Duodenal mucosa (tissue), 2 donors: ENCODE results near the gene BAIAP3.

ENCODE experiments used
- H3K27ac ChIP-seq: one replicate; pipeline ENCODE4 v1.7.0; 2013; ENCODE audit warnings: low read depth, low read length
- H3K27me3 ChIP-seq, 2 donors: one replicate each; pipeline ENCODE4 v1.7.0; 2013; ENCODE audit warnings: low read length in 2 of 2, control low read depth in 1 of 2; ENCODE audit not compliant: insufficient read depth in 2 of 2, control insufficient read depth in 1 of 2
- H3K36me3 ChIP-seq, 2 donors: one replicate each; pipeline ENCODE4 v1.7.0; 2013; ENCODE audit warnings: low read length in 2 of 2, control low read depth in 1 of 2; ENCODE audit not compliant: insufficient read depth in 2 of 2, control insufficient read depth in 1 of 2
- H3K4me1 ChIP-seq, 2 donors: one replicate each; pipeline ENCODE4 v1.7.0; 2013; ENCODE audit warnings: low read length in 2 of 2, control low read depth in 1 of 2; ENCODE audit not compliant: insufficient read depth in 2 of 2, control insufficient read depth in 1 of 2
- H3K4me3 ChIP-seq, 2 donors: one replicate each; pipeline ENCODE4 v1.7.0; 2013; ENCODE audit warnings: low read length in 2 of 2, low read depth in 1 of 2
- H3K9ac ChIP-seq, 2 donors: one replicate each; pipeline ENCODE4 v1.7.0; 2013; ENCODE audit warnings: low read length in 2 of 2, low read depth in 1 of 2
- H3K9me3 ChIP-seq, 2 donors: one replicate each; pipeline ENCODE4 v1.7.0; 2013; ENCODE audit warnings: low read length in 2 of 2, control low read depth in 1 of 2; ENCODE audit not compliant: control insufficient read depth in 1 of 2

Gene BAIAP3

GRCh38 chr16:1351582-1352362, 18.3 kb downstream of the BAIAP3 start, which contains the start of the genes GNPTG and TSR3:
Gene GNPTG, plus strand, starts transcription at chr16:1351931. Its CDS starts 35 bp downstream, at chr16:1351966.
Gene TSR3, minus strand, starts transcription at chr16:1351878. Its CDS starts 74 bp downstream, at chr16:1351804.
- H3K27me3 ChIP-seq = no peaks in the 10 kb centered on the region
- no peak within 1 kb of the TSS for H3K27ac ChIP-seq
- H3K4me1 ChIP-seq = peaks cover 16 to 32% of the 10 kb centered on the region in 2 donors

GRCh38 chr16:1354815-1355540, 21.5 kb downstream of the BAIAP3 start:
- Histone ChIP-seq H3K27me3 (no peaks in the 10 kb centered on the region), H3K36me3 (peaks cover 0 to 10% of the 10 kb centered on the region in 2 donors), H3K4me3 (no peak overlapping the region), H3K9ac (no peak overlapping the region), H3K9me3 (no peaks in the 10 kb centered on the region), H3K27ac (no peak overlapping the region), H3K4me1 (peaks cover 16 to 32% of the 10 kb centered on the region in 2 donors)

More at GRCh38 chr16:1351582-1352362, 18.3 kb downstream of the BAIAP3 start, which contains the start of the genes GNPTG and TSR3:
- H3K9ac ChIP-seq = peak within 1 kb of the TSS; percentile 73 to 88
- H3K9me3 ChIP-seq = no peaks in the 10 kb centered on the region
- H3K36me3 ChIP-seq = peaks cover 0 to 26% of the 10 kb centered on the region in 2 donors
- peak within 1 kb of the TSS; percentile 90 to 93 for H3K4me3 ChIP-seq

GRCh38 chr16:1355591-1355990, 22.1 kb downstream of the BAIAP3 start:
- H3K4me1 ChIP-seq = peaks cover 12 to 27% of the 10 kb centered on the region in 2 donors
- H3K4me3 ChIP-seq = no peak overlapping the region
- H3K9ac ChIP-seq = no peak overlapping the region
- H3K9me3 ChIP-seq = no peaks in the 10 kb centered on the region
- peaks cover 0 to 11% of the 10 kb centered on the region in 2 donors for H3K36me3 ChIP-seq
- no peaks in the 10 kb centered on the region for H3K27me3 ChIP-seq
- no peak overlapping the region for H3K27ac ChIP-seq

- peaks cover 6 to 20% of the 10 kb centered on the region in 2 donors for H3K4me1 ChIP-seq
- no peaks in the 10 kb centered on the region for H3K9me3 ChIP-seq
- no peaks in the 10 kb centered on the region for H3K27me3 ChIP-seq
- peaks cover 0 to 17% of the 10 kb centered on the region in 2 donors for H3K36me3 ChIP-seq
- no peak overlapping the region for H3K27ac ChIP-seq
- no peak overlapping the region for H3K4me3 ChIP-seq
- H3K9ac ChIP-seq = no peak overlapping the region
These were observed 22.8 kb downstream of the BAIAP3 start for GRCh38 chr16:1356061-1356900.

- H3K9me3 ChIP-seq = no peaks in the 10 kb centered on the region
- H3K27me3 ChIP-seq = no peaks in the 10 kb centered on the region
- H3K9ac ChIP-seq = no peak overlapping the region
- H3K36me3 ChIP-seq = peaks cover 5 to 33% of the 10 kb centered on the region in 2 donors
- H3K4me3 ChIP-seq = no peak overlapping the region
- H3K4me1 ChIP-seq = peaks cover 0 to 10% of the 10 kb centered on the region in 2 donors
- H3K27ac ChIP-seq = no peak overlapping the region
These were observed 24.6 kb downstream of the BAIAP3 start for GRCh38 chr16:1357906-1358566.

GRCh38 chr16:1361685-1362360, 28.4 kb downstream of the BAIAP3 start:
- Histone ChIP-seq H3K27me3 (no peaks in the 10 kb centered on the region), H3K27ac (no peak overlapping the region), H3K36me3 (peaks cover 7 to 66% of the 10 kb centered on the region in 2 donors), H3K9me3 (no peaks in the 10 kb centered on the region), H3K9ac (no peak overlapping the region), H3K4me3 (no peak overlapping the region), H3K4me1 (no peaks in the 10 kb centered on the region)

GRCh38 chr16:1362807-1363206, 29.4 kb downstream of the BAIAP3 start:
- no peak overlapping the region for H3K27ac ChIP-seq
- H3K36me3 ChIP-seq = peaks cover 7 to 69% of the 10 kb centered on the region in 2 donors
- no peak overlapping the region for H3K4me3 ChIP-seq
- no peaks in the 10 kb centered on the region for H3K9me3 ChIP-seq
- no peaks in the 10 kb centered on the region for H3K4me1 ChIP-seq
- no peaks in the 10 kb centered on the region for H3K27me3 ChIP-seq
- no peak overlapping the region for H3K9ac ChIP-seq

GRCh38 chr16:1363501-1364041, 30.1 kb downstream of the BAIAP3 start:
- Histone ChIP-seq H3K4me1 (no peaks in the 10 kb centered on the region), H3K27me3 (no peaks in the 10 kb centered on the region), H3K4me3 (no peak overlapping the region), H3K9ac (no peak overlapping the region), H3K9me3 (no peaks in the 10 kb centered on the region), H3K27ac (no peak overlapping the region), H3K36me3 (peaks cover 7 to 72% of the 10 kb centered on the region in 2 donors)

- Histone ChIP-seq H3K4me1 (no peaks in the 10 kb centered on the region), H3K27me3 (no peaks in the 10 kb centered on the region), H3K9ac (no peak overlapping the region), H3K4me3 (no peak overlapping the region), H3K27ac (no peak overlapping the region), H3K36me3 (peaks cover 7 to 68% of the 10 kb centered on the region in 2 donors), H3K9me3 (no peaks in the 10 kb centered on the region)
These were observed 31.1 kb downstream of the BAIAP3 start for GRCh38 chr16:1364510-1364909.
